ENCODE results near the gene PCNX3. TPM values are rescaled to one million over a fixed set of nuclear protein-coding genes. Genes with fewer than 3 reads are reported as not detected.
A peak's percentile ranks its signal among the peaks of the same experiment; 100 is the strongest.

The PCNX3 gene
- 61.3 TPM for total RNA-seq
- polyA plus RNA-seq, result 1 to 10 TPM; 1.9 to 2.6 (median 2.2) TPM

GRCh38 chr11:65615229-65615949 is at the start of gene PCNX3:
Gene PCNX3, plus strand, starts transcription at chr11:65615776. Its CDS starts 536 bp downstream, at chr11:65616312.
- H3K9me3 Mint-ChIP-seq, result no peaks in the 10 kb centered on the region
- Histone ChIP-seq H3K27ac (ENCODE audit: insufficient read depth, low read length, poor library complexity, severe bottlenecking) (peak within 1 kb of the TSS; percentile 96), H3K27me3 (ENCODE audit: control insufficient read depth, insufficient read depth, low read length) (no peaks in the 10 kb centered on the region), H3K36me3 (ENCODE audit: control insufficient read depth, insufficient read depth, low read length) (peaks cover 28% of the 10 kb centered on the region), H3K9me3 (ENCODE audit: control insufficient read depth in 2 of 2, low read length in 2 of 2) (no peaks in the 10 kb centered on the region), H3K4me1 (ENCODE audit: control insufficient read depth, insufficient read depth, low read length, poor library complexity, severe bottlenecking) (peaks cover 58% of the 10 kb centered on the region), H3K4me3 (ENCODE audit: low read depth, low read length) (peak within 1 kb of the TSS; percentile 98)
- peak within 1 kb of the TSS; percentile 88 to 98 (median 98) for H3K4me3 Mint-ChIP-seq
- DNase-seq (peak; percentile 100), ATAC-seq (ENCODE audit: low read depth in 2 of 2) (peak; percentile 91)
- peak within 1 kb of the TSS; percentile 96 to 99 (median 98) for H3K27ac Mint-ChIP-seq
- peaks cover 0 to 62% (median 21%) of the 10 kb centered on the region in 4 donors for H3K4me1 Mint-ChIP-seq
- peaks cover 9% of the 10 kb centered on the region for H3K36me3 Mint-ChIP-seq
- peaks cover 4% of the 10 kb centered on the region for H3K27me3 Mint-ChIP-seq

- peaks cover 83% of the 10 kb centered on the region for H3K4me1 ChIP-seq (ENCODE audit: control insufficient read depth, insufficient read depth, low read length, poor library complexity, severe bottlenecking)
- no peaks in the 10 kb centered on the region for H3K9me3 ChIP-seq (ENCODE audit: control insufficient read depth in 2 of 2, low read length in 2 of 2)
- Mint-ChIP-seq H3K36me3 (no peaks in the 10 kb centered on the region), H3K27me3 (peaks cover 9% of the 10 kb centered on the region), H3K4me3 (peak overlapping the region; percentile 95 to 100 (median 98)), H3K4me1 (peaks cover 0 to 75% (median 47%) of the 10 kb centered on the region in 4 donors), H3K9me3 (peaks cover 0 to 2% (median 0%) of the 10 kb centered on the region in 7 donors), H3K27ac (peak overlapping the region; percentile 97 to 99 (median 98))
- DNase-seq (no peak), ATAC-seq (ENCODE audit: low read depth in 2 of 2) (peak; percentile 18 to 21)
- no peaks in the 10 kb centered on the region for H3K36me3 ChIP-seq (ENCODE audit: control insufficient read depth, insufficient read depth, low read length)
- no peaks in the 10 kb centered on the region for H3K27me3 ChIP-seq (ENCODE audit: control insufficient read depth, insufficient read depth, low read length)
- H3K27ac ChIP-seq (ENCODE audit: insufficient read depth, low read length, poor library complexity, severe bottlenecking), result peak overlapping the region; percentile 100
- H3K4me3 ChIP-seq (ENCODE audit: low read depth, low read length), result peak overlapping the region; percentile 87
Observed at GRCh38 chr11:65569164-65569972, 46.2 kb upstream of the PCNX3 start.

DNA sequence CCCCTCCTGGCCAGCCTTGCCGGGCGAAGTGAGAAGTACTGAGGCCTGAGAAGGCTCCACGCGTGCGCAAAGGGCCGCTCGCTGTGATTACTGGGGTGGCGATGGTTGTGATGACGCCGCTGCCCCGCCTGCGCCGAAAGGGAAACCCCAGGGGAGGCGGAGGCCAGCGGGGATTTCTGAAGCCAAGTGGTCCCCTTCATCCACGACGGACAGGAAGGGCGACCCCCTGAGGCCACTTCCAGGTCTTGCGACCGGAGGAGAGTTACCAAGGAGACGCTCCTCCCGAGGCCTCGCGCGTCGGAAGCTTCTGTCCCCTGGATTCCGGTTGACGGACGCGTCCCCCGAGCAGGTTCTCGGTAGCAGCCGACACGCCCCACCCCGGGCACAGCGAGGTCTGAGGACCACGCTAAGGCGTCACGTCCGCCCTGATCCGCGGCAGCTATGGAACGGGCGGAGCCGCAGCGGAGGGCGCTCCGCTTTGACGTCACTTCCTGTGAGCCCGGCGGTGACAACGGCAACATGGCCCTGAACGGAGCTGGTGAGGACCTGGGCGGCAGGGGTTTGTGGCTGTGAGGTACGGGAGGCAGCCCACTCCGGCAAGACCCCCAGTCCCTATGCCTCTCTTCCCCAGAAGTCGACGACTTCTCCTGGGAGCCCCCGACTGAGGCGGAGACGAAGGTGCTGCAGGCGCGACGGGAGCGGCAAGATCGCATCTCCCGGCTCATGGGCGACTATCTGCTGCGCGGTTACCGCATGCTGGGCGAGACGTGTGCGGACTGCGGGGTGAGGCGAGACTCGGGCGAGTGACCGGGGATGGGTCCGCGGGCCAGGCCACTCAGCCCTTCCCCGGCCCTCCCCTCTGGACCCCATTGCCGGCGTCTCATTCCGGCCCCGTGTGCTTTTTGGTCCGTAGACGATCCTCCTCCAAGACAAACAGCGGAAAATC is 45.3 kb upstream of the PCNX3 start, which contains the start of gene ZNRD2:
ZNRD2 (plus strand) TSS at position 505 of the 946 bp plus-strand sequence; CDS start at position 520, 15 bp downstream.
- peaks cover 83% of the 10 kb centered on the region for H3K4me1 ChIP-seq (ENCODE audit: control insufficient read depth, insufficient read depth, low read length, poor library complexity, severe bottlenecking)
- DNase-seq (peak; percentile 98 to 99 (median 99)), ATAC-seq (ENCODE audit: low read depth in 2 of 2) (peak; percentile 78 to 82)
- H3K9me3 ChIP-seq (ENCODE audit: control insufficient read depth in 2 of 2, low read length in 2 of 2), result no peaks in the 10 kb centered on the region
- H3K9me3 Mint-ChIP-seq, result peaks cover 0 to 2% (median 0%) of the 10 kb centered on the region in 7 donors
- H3K36me3 Mint-ChIP-seq, result no peaks in the 10 kb centered on the region
- H3K36me3 ChIP-seq (ENCODE audit: control insufficient read depth, insufficient read depth, low read length), result no peaks in the 10 kb centered on the region
- peak within 1 kb of the TSS; percentile 100 for H3K27ac ChIP-seq (ENCODE audit: insufficient read depth, low read length, poor library complexity, severe bottlenecking)
- H3K27ac Mint-ChIP-seq, result peak within 1 kb of the TSS; percentile 97 to 99 (median 98)
- H3K4me3 Mint-ChIP-seq, result peak within 1 kb of the TSS; percentile 95 to 100 (median 98)
- peaks cover 0 to 76% (median 45%) of the 10 kb centered on the region in 4 donors for H3K4me1 Mint-ChIP-seq
- H3K27me3 ChIP-seq (ENCODE audit: control insufficient read depth, insufficient read depth, low read length), result no peaks in the 10 kb centered on the region
- peak within 1 kb of the TSS; percentile 87 for H3K4me3 ChIP-seq (ENCODE audit: low read depth, low read length)
- peaks cover 9% of the 10 kb centered on the region for H3K27me3 Mint-ChIP-seq

- H3K4me3 Mint-ChIP-seq, result peak overlapping the region; percentile 95 to 100 (median 98)
- no peaks in the 10 kb centered on the region for H3K9me3 ChIP-seq (ENCODE audit: control insufficient read depth in 2 of 2, low read length in 2 of 2)
- peaks cover 0 to 70% (median 37%) of the 10 kb centered on the region in 4 donors for H3K4me1 Mint-ChIP-seq
- H3K27ac Mint-ChIP-seq, result peak overlapping the region; percentile 93 to 97 (median 95)
- no peaks in the 10 kb centered on the region for H3K36me3 Mint-ChIP-seq
- no peaks in the 10 kb centered on the region for H3K36me3 ChIP-seq (ENCODE audit: control insufficient read depth, insufficient read depth, low read length)
- DNase-seq (no peak), ATAC-seq (ENCODE audit: low read depth in 2 of 2) (no peak)
- no peaks in the 10 kb centered on the region for H3K27me3 ChIP-seq (ENCODE audit: control insufficient read depth, insufficient read depth, low read length)
- H3K4me1 ChIP-seq (ENCODE audit: control insufficient read depth, insufficient read depth, low read length, poor library complexity, severe bottlenecking), result peaks cover 79% of the 10 kb centered on the region
- H3K4me3 ChIP-seq (ENCODE audit: low read depth, low read length), result peak overlapping the region; percentile 87
- H3K9me3 Mint-ChIP-seq, result peaks cover 0 to 2% (median 0%) of the 10 kb centered on the region in 7 donors
- H3K27me3 Mint-ChIP-seq, result peaks cover 9% of the 10 kb centered on the region
- peak overlapping the region; percentile 100 for H3K27ac ChIP-seq (ENCODE audit: insufficient read depth, low read length, poor library complexity, severe bottlenecking)
Observed at GRCh38 chr11:65571420-65571819, 44.2 kb upstream of the PCNX3 start.

DNA sequence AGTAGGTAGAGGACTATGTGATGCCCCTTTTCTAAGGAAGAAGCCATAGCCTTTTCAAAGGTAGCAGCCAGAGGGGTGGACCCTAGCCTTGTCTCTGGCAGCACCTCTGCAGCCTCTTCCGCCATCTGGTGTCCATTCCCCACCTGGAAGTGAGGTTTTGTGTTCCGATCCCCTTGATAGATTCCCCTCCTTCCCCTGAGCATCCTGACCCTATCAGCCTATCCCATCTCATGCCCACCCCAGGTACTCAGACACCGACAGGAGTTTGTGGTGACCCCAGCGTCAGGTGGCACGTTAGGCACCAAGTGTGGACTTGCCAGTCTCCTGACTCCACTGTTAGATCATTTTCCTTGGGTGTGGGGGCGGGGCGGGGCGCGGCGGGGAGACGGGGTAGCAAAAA is 43.6 kb upstream of the PCNX3 start:
- H3K4me1 ChIP-seq (ENCODE audit: control insufficient read depth, insufficient read depth, low read length, poor library complexity, severe bottlenecking), result peaks cover 79% of the 10 kb centered on the region
- Mint-ChIP-seq H3K4me1 (peaks cover 0 to 70% (median 33%) of the 10 kb centered on the region in 4 donors), H3K4me3 (peak overlapping the region; percentile 95 to 100 (median 98)), H3K36me3 (no peaks in the 10 kb centered on the region), H3K27me3 (peaks cover 9% of the 10 kb centered on the region), H3K9me3 (peaks cover 0 to 2% (median 0%) of the 10 kb centered on the region in 7 donors), H3K27ac (peak overlapping the region; percentile 93 to 97 (median 95))
- H3K36me3 ChIP-seq (ENCODE audit: control insufficient read depth, insufficient read depth, low read length), result no peaks in the 10 kb centered on the region
- H3K9me3 ChIP-seq (ENCODE audit: control insufficient read depth in 2 of 2, low read length in 2 of 2), result no peaks in the 10 kb centered on the region
- peak overlapping the region; percentile 100 for H3K27ac ChIP-seq (ENCODE audit: insufficient read depth, low read length, poor library complexity, severe bottlenecking)
- H3K27me3 ChIP-seq (ENCODE audit: control insufficient read depth, insufficient read depth, low read length), result no peaks in the 10 kb centered on the region
- ATAC-seq (ENCODE audit: low read depth in 2 of 2) (no peak), DNase-seq (peak in 1 of 3 donors; percentile 54)
- H3K4me3 ChIP-seq (ENCODE audit: low read depth, low read length), result peak overlapping the region; percentile 60

GRCh38 chr11:65572356-65573051 is 43.1 kb upstream of the PCNX3 start, which contains the start of gene FAM89B:
Gene FAM89B, plus strand, starts transcription at chr11:65572538. Its CDS starts 132 bp downstream, at chr11:65572670.
- DNase-seq (peak; percentile 82 to 93 (median 86)), ATAC-seq (ENCODE audit: low read depth in 2 of 2) (peak; percentile 19 to 26)
- H3K36me3 ChIP-seq (ENCODE audit: control insufficient read depth, insufficient read depth, low read length), result no peaks in the 10 kb centered on the region
- H3K4me1 ChIP-seq (ENCODE audit: control insufficient read depth, insufficient read depth, low read length, poor library complexity, severe bottlenecking), result peaks cover 82% of the 10 kb centered on the region
- Mint-ChIP-seq H3K4me1 (peaks cover 0 to 72% (median 32%) of the 10 kb centered on the region in 4 donors), H3K27ac (peak within 1 kb of the TSS; percentile 93 to 97 (median 95)), H3K27me3 (peaks cover 9% of the 10 kb centered on the region), H3K4me3 (peak within 1 kb of the TSS; percentile 95 to 100 (median 98)), H3K36me3 (no peaks in the 10 kb centered on the region), H3K9me3 (peaks cover 0 to 2% (median 0%) of the 10 kb centered on the region in 7 donors)
- no peaks in the 10 kb centered on the region for H3K9me3 ChIP-seq (ENCODE audit: control insufficient read depth in 2 of 2, low read length in 2 of 2)
- H3K4me3 ChIP-seq (ENCODE audit: low read depth, low read length), result peak within 1 kb of the TSS; percentile 90
- peak within 1 kb of the TSS; percentile 100 for H3K27ac ChIP-seq (ENCODE audit: insufficient read depth, low read length, poor library complexity, severe bottlenecking)
- H3K27me3 ChIP-seq (ENCODE audit: control insufficient read depth, insufficient read depth, low read length), result no peaks in the 10 kb centered on the region

Data from CD4-positive, CD25-positive, alpha-beta regulatory T cell (primary cell).